Measurements from ENCODE around the gene OSBPL6.

OSBPL6 gene

GRCh38 chr2:178386986-178387597 is 192.8 kb downstream of the OSBPL6 start:
- Histone ChIP-seq H3K4me1 (ENCODE audit: control insufficient read depth, insufficient read depth, low read length) (no peaks in the 10 kb centered on the region), H3K27me3 (ENCODE audit: control insufficient read depth, insufficient read depth, low read length, poor library complexity, severe bottlenecking) (no peaks in the 10 kb centered on the region), H3K4me3 (ENCODE audit: insufficient read depth, low read depth, low read length) (no peak overlapping the region), H3K36me3 (ENCODE audit: control insufficient read depth, insufficient read depth, low read length) (no peaks in the 10 kb centered on the region), H3K27ac (ENCODE audit: insufficient read depth, low read depth, low read length, poor library complexity, severe bottlenecking) (no peak overlapping the region), H3K9me3 (ENCODE audit: control insufficient read depth, low read length) (no peaks in the 10 kb centered on the region)
- WGBS, 2 experiments = 100% methylated on average over 1 of the region's 1 CpG

DNA sequence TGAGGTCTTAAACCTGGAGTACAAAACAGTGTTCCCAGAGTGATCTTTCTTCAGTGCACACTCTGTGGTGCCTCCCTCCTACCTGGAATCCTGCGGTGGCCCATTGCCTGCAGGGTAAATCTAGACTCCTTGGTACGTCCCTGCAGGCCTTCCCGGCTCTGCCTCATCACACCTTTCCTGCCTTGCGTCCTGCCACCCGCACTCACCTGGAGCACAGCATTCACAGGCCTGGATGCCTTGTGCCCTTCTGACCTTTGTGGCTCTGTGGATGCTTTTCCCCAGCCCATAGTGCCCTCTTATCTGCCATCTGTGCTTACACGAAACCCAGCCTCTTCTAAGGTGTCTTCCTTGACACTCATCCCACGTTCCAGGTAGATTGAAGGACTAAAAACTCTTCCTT is 194.0 kb downstream of the OSBPL6 start:
- no peaks in the 10 kb centered on the region for H3K36me3 ChIP-seq (ENCODE audit: control insufficient read depth, insufficient read depth, low read length)
- H3K9me3 ChIP-seq (ENCODE audit: control insufficient read depth, low read length) = no peaks in the 10 kb centered on the region
- no peaks in the 10 kb centered on the region for H3K27me3 ChIP-seq (ENCODE audit: control insufficient read depth, insufficient read depth, low read length, poor library complexity, severe bottlenecking)
- 90 to 94% methylated on average over 6 to 7 of the region's 7 CpGs for whole genome bisulfite sequencing, 2 experiments
- no peaks in the 10 kb centered on the region for H3K4me1 ChIP-seq (ENCODE audit: control insufficient read depth, insufficient read depth, low read length)
- no peak overlapping the region for H3K27ac ChIP-seq (ENCODE audit: insufficient read depth, low read depth, low read length, poor library complexity, severe bottlenecking)
- no peak overlapping the region for H3K4me3 ChIP-seq (ENCODE audit: insufficient read depth, low read depth, low read length)

DNA sequence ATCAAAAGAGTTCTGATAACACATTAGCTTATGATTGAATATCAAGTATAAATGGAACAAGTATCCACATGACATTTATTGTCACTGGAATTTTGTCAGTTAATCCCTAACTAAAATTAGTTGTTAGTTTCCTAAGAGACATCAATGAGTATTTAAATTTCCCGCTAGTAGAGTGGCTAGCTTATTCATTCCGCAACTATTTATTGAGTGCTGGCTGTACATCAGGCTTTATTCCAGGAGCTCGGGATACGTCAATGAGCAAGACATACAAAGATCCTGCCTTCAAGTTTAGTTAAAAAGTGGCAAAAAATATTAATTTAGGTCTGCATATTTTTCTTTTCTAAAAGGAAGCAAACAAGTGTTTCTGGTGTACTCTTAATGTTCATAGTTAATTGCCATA is 197.4 kb downstream of the OSBPL6 start:
- no peak overlapping the region for H3K4me3 ChIP-seq (ENCODE audit: insufficient read depth, low read depth, low read length)
- 94 to 99% methylated on average over 4 of the region's 4 CpGs for WGBS, 2 experiments
- H3K9me3 ChIP-seq (ENCODE audit: control insufficient read depth, low read length) = no peaks in the 10 kb centered on the region

GRCh38 chr2:178392215-178392614 is 197.9 kb downstream of the OSBPL6 start:
- Histone ChIP-seq H3K27me3 (ENCODE audit: control insufficient read depth, insufficient read depth, low read length, poor library complexity, severe bottlenecking) (no peaks in the 10 kb centered on the region), H3K4me1 (ENCODE audit: control insufficient read depth, insufficient read depth, low read length) (no peaks in the 10 kb centered on the region), H3K36me3 (ENCODE audit: control insufficient read depth, insufficient read depth, low read length) (no peaks in the 10 kb centered on the region), H3K27ac (ENCODE audit: insufficient read depth, low read depth, low read length, poor library complexity, severe bottlenecking) (no peak overlapping the region), H3K4me3 (ENCODE audit: insufficient read depth, low read depth, low read length) (no peak overlapping the region), H3K9me3 (ENCODE audit: control insufficient read depth, low read length) (no peaks in the 10 kb centered on the region)
- 97 to 100% methylated on average over 1 to 3 of the region's 3 CpGs for WGBS, 2 experiments

More for the DNA sequence above, 197.4 kb downstream of the OSBPL6 start:
- no peaks in the 10 kb centered on the region for H3K4me1 ChIP-seq (ENCODE audit: control insufficient read depth, insufficient read depth, low read length)
- H3K27ac ChIP-seq (ENCODE audit: insufficient read depth, low read depth, low read length, poor library complexity, severe bottlenecking) = no peak overlapping the region
- H3K27me3 ChIP-seq (ENCODE audit: control insufficient read depth, insufficient read depth, low read length, poor library complexity, severe bottlenecking) = no peaks in the 10 kb centered on the region
- no peaks in the 10 kb centered on the region for H3K36me3 ChIP-seq (ENCODE audit: control insufficient read depth, insufficient read depth, low read length)

GRCh38 chr2:178394859-178395258 is 200.5 kb downstream of the OSBPL6 start:
- no peaks in the 10 kb centered on the region for H3K9me3 ChIP-seq (ENCODE audit: control insufficient read depth, low read length)
- no peaks in the 10 kb centered on the region for H3K36me3 ChIP-seq (ENCODE audit: control insufficient read depth, insufficient read depth, low read length)
- H3K4me3 ChIP-seq (ENCODE audit: insufficient read depth, low read depth, low read length) = no peak overlapping the region
- no peak overlapping the region for H3K27ac ChIP-seq (ENCODE audit: insufficient read depth, low read depth, low read length, poor library complexity, severe bottlenecking)
- H3K27me3 ChIP-seq (ENCODE audit: control insufficient read depth, insufficient read depth, low read length, poor library complexity, severe bottlenecking) = no peaks in the 10 kb centered on the region
- no peaks in the 10 kb centered on the region for H3K4me1 ChIP-seq (ENCODE audit: control insufficient read depth, insufficient read depth, low read length)

DNA sequence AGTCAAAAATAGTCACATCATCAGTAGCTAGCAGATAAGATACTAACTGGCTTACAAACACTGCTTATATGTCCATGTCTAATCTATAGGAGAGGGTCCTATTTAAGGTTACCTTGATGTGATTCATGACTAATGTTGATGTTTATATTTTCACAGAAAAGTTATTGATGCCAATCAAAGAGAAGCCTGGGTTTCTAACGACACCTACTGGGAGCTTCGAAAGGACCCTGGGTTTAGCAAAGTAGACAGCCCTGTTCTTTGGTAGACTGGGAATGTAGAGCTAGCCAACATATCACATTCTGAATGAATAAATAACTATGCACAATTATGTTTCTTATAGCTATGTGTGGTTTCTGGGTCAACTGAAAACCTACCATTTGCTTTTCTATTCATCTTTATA is 201.0 kb downstream of the OSBPL6 start:
- H3K9me3 ChIP-seq (ENCODE audit: control insufficient read depth, low read length) = no peaks in the 10 kb centered on the region
- no peak overlapping the region for H3K27ac ChIP-seq (ENCODE audit: insufficient read depth, low read depth, low read length, poor library complexity, severe bottlenecking)
- 92 to 100% methylated on average over 2 of the region's 2 CpGs for WGBS, 2 experiments
- no peaks in the 10 kb centered on the region for H3K4me1 ChIP-seq (ENCODE audit: control insufficient read depth, insufficient read depth, low read length)
- no peak overlapping the region for H3K4me3 ChIP-seq (ENCODE audit: insufficient read depth, low read depth, low read length)
- H3K27me3 ChIP-seq (ENCODE audit: control insufficient read depth, insufficient read depth, low read length, poor library complexity, severe bottlenecking) = no peaks in the 10 kb centered on the region
- H3K36me3 ChIP-seq (ENCODE audit: control insufficient read depth, insufficient read depth, low read length) = no peaks in the 10 kb centered on the region

GRCh38 chr2:178395941-178396570 is 201.7 kb downstream of the OSBPL6 start:
- H3K36me3 ChIP-seq (ENCODE audit: control insufficient read depth, insufficient read depth, low read length) = no peaks in the 10 kb centered on the region
- WGBS, 2 experiments = 86 to 99% methylated on average over 5 to 8 of the region's 8 CpGs

GRCh38 chr2:178397002-178397605 is 202.8 kb downstream of the OSBPL6 start:
- Histone ChIP-seq H3K4me3 (ENCODE audit: insufficient read depth, low read depth, low read length) (no peak overlapping the region), H3K27me3 (ENCODE audit: control insufficient read depth, insufficient read depth, low read length, poor library complexity, severe bottlenecking) (no peaks in the 10 kb centered on the region), H3K36me3 (ENCODE audit: control insufficient read depth, insufficient read depth, low read length) (no peaks in the 10 kb centered on the region), H3K9me3 (ENCODE audit: control insufficient read depth, low read length) (no peaks in the 10 kb centered on the region), H3K27ac (ENCODE audit: insufficient read depth, low read depth, low read length, poor library complexity, severe bottlenecking) (no peak overlapping the region), H3K4me1 (ENCODE audit: control insufficient read depth, insufficient read depth, low read length) (no peaks in the 10 kb centered on the region)
- whole genome bisulfite sequencing, 2 experiments = 21 to 50% methylated on average over 3 to 6 of the region's 7 CpGs

More at GRCh38 chr2:178395941-178396570, 201.7 kb downstream of the OSBPL6 start:
- Histone ChIP-seq H3K9me3 (ENCODE audit: control insufficient read depth, low read length) (no peaks in the 10 kb centered on the region), H3K4me3 (ENCODE audit: insufficient read depth, low read depth, low read length) (no peak overlapping the region), H3K4me1 (ENCODE audit: control insufficient read depth, insufficient read depth, low read length) (no peaks in the 10 kb centered on the region), H3K27me3 (ENCODE audit: control insufficient read depth, insufficient read depth, low read length, poor library complexity, severe bottlenecking) (no peaks in the 10 kb centered on the region), H3K27ac (ENCODE audit: insufficient read depth, low read depth, low read length, poor library complexity, severe bottlenecking) (no peak overlapping the region)

DNA sequence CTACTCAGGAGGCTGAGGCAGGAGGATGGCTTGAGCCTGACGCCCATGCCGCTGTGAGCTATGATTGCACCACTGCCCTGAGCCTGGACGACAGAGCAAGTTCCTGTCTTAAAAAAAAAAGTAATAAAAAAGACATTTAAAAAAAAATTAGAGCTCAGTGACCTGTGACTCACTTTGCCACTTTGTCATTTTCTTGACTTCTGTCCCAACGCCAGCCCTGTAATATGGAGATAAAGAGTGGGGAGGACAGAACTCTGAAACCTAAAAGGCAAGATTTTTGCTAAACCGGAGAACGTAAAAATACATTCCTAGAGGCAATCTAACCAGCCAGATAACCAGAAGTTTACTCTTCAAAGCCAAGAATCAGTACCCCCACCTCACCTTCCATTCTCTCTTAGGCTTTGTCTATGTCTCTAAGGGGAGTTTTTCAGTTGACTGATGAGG is 207.7 kb downstream of the OSBPL6 start:
- WGBS, 2 experiments = 88 to 89% methylated on average over 6 of the region's 6 CpGs
- Histone ChIP-seq H3K36me3 (ENCODE audit: control insufficient read depth, insufficient read depth, low read length) (no peaks in the 10 kb centered on the region), H3K27me3 (ENCODE audit: control insufficient read depth, insufficient read depth, low read length, poor library complexity, severe bottlenecking) (no peaks in the 10 kb centered on the region), H3K27ac (ENCODE audit: insufficient read depth, low read depth, low read length, poor library complexity, severe bottlenecking) (no peak overlapping the region), H3K4me1 (ENCODE audit: control insufficient read depth, insufficient read depth, low read length) (no peaks in the 10 kb centered on the region), H3K4me3 (ENCODE audit: insufficient read depth, low read depth, low read length) (no peak overlapping the region), H3K9me3 (ENCODE audit: control insufficient read depth, low read length) (no peaks in the 10 kb centered on the region)

GRCh38 chr2:178403671-178404306 is 209.5 kb downstream of the OSBPL6 start:
- Histone ChIP-seq H3K27ac (ENCODE audit: insufficient read depth, low read depth, low read length, poor library complexity, severe bottlenecking) (no peak overlapping the region), H3K4me1 (ENCODE audit: control insufficient read depth, insufficient read depth, low read length) (no peaks in the 10 kb centered on the region), H3K36me3 (ENCODE audit: control insufficient read depth, insufficient read depth, low read length) (no peaks in the 10 kb centered on the region), H3K4me3 (ENCODE audit: insufficient read depth, low read depth, low read length) (no peak overlapping the region), H3K9me3 (ENCODE audit: control insufficient read depth, low read length) (no peaks in the 10 kb centered on the region), H3K27me3 (ENCODE audit: control insufficient read depth, insufficient read depth, low read length, poor library complexity, severe bottlenecking) (no peaks in the 10 kb centered on the region)
- WGBS, 2 experiments = 68 to 79% methylated on average over 1 to 2 of the region's 3 CpGs
